Activated T-cell treated with anti-CD3 and anti-CD28 coated beads, Interleukin-2, amount 50 U/mL, for 24 hours (primary cell): Measurements from ENCODE around the gene GOLGA8T.
A peak's percentile ranks its signal among the peaks of the same experiment; 100 is the strongest.
"Not testable (repeated sequence)": the region's sequence is repeated elsewhere in the genome, so short reads cannot be mapped to it uniquely, and the experiment has no call there.

Source experiments
- DNase-seq: peaks from one replicate; pipeline ENCODE4 v3.0.0-alpha.2; 2020
- H3K27ac Mint-ChIP-seq: 2 replicates; pipeline ENCODE4 v1.8.0; 2020; ENCODE audit warnings: mild to moderate bottlenecking, mixed read lengths
- H3K27me3 Mint-ChIP-seq: 2 replicates; pipeline ENCODE4 v1.8.0; 2020; ENCODE audit warnings: mixed read lengths
- H3K36me3 Mint-ChIP-seq: 2 replicates; pipeline ENCODE4 v1.8.0; 2020; ENCODE audit warnings: low read depth, mixed read lengths
- H3K4me1 Mint-ChIP-seq: 2 replicates; pipeline ENCODE4 v1.8.0; 2020; ENCODE audit warnings: low read depth, mixed read lengths
- H3K4me3 Mint-ChIP-seq: 2 replicates; pipeline ENCODE4 v1.8.0; 2020; ENCODE audit warnings: mild to moderate bottlenecking, moderate library complexity, mixed read lengths
- H3K9me3 Mint-ChIP-seq: 2 replicates; pipeline ENCODE4 v1.8.0; 2020; ENCODE audit warnings: mixed read lengths

The GOLGA8T gene

GRCh38 chr15:30134751-30135150, at the start of gene GOLGA8T:
GOLGA8T (plus strand) TSS chr15:30135051; CDS start chr15:30135149, 98 bp downstream.
- not testable (repeated sequence) for DNase-seq, H3K27me3 Mint-ChIP-seq, H3K36me3 Mint-ChIP-seq, H3K4me1 Mint-ChIP-seq, H3K27ac Mint-ChIP-seq, H3K9me3 Mint-ChIP-seq, H3K4me3 Mint-ChIP-seq

GRCh38 chr15:30097827-30098226, 37.0 kb upstream of the GOLGA8T start:
- not testable (repeated sequence) for H3K4me3 Mint-ChIP-seq, DNase-seq, H3K4me1 Mint-ChIP-seq, H3K36me3 Mint-ChIP-seq, H3K9me3 Mint-ChIP-seq, H3K27ac Mint-ChIP-seq, H3K27me3 Mint-ChIP-seq

- not testable (repeated sequence) for DNase-seq
Measured at GRCh38 chr15:30102890-30103289, 32.0 kb upstream of the GOLGA8T start.

GRCh38 chr15:30103941-30104507, 30.8 kb upstream of the GOLGA8T start:
- not testable (repeated sequence) for H3K36me3 Mint-ChIP-seq, H3K27me3 Mint-ChIP-seq, H3K9me3 Mint-ChIP-seq, DNase-seq, H3K27ac Mint-ChIP-seq, H3K4me1 Mint-ChIP-seq, H3K4me3 Mint-ChIP-seq

More at GRCh38 chr15:30102890-30103289, 32.0 kb upstream of the GOLGA8T start:
- not testable (repeated sequence) for H3K27me3 Mint-ChIP-seq, H3K4me1 Mint-ChIP-seq, H3K9me3 Mint-ChIP-seq, H3K4me3 Mint-ChIP-seq, H3K27ac Mint-ChIP-seq, H3K36me3 Mint-ChIP-seq

- H3K4me3 Mint-ChIP-seq, H3K4me1 Mint-ChIP-seq, H3K36me3 Mint-ChIP-seq, DNase-seq, H3K27ac Mint-ChIP-seq, H3K9me3 Mint-ChIP-seq, H3K27me3 Mint-ChIP-seq: not testable (repeated sequence)
Measured at GRCh38 chr15:30110591-30110990, 24.3 kb upstream of the GOLGA8T start.

- H3K9me3 Mint-ChIP-seq, H3K4me1 Mint-ChIP-seq, H3K4me3 Mint-ChIP-seq, H3K27ac Mint-ChIP-seq, DNase-seq, H3K36me3 Mint-ChIP-seq, H3K27me3 Mint-ChIP-seq: not testable (repeated sequence)
Measured at GRCh38 chr15:30130066-30130465, 4.8 kb upstream of the GOLGA8T start.

GRCh38 chr15:30143246-30143645, 8.4 kb downstream of the GOLGA8T start:
- H3K36me3 Mint-ChIP-seq, H3K9me3 Mint-ChIP-seq, H3K27me3 Mint-ChIP-seq, H3K27ac Mint-ChIP-seq, H3K4me1 Mint-ChIP-seq, H3K4me3 Mint-ChIP-seq, DNase-seq: not testable (repeated sequence)

GRCh38 chr15:30149891-30150290, 15.0 kb downstream of the GOLGA8T start:
- H3K27ac Mint-ChIP-seq, H3K9me3 Mint-ChIP-seq, H3K27me3 Mint-ChIP-seq, H3K4me1 Mint-ChIP-seq, H3K36me3 Mint-ChIP-seq, DNase-seq, H3K4me3 Mint-ChIP-seq: not testable (repeated sequence)

GRCh38 chr15:30162479-30163357, 27.9 kb downstream of the GOLGA8T start:
- H3K4me3 Mint-ChIP-seq, H3K4me1 Mint-ChIP-seq, DNase-seq, H3K27me3 Mint-ChIP-seq, H3K27ac Mint-ChIP-seq, H3K36me3 Mint-ChIP-seq, H3K9me3 Mint-ChIP-seq: not testable (repeated sequence)

- DNase-seq, H3K4me3 Mint-ChIP-seq, H3K36me3 Mint-ChIP-seq, H3K9me3 Mint-ChIP-seq, H3K27ac Mint-ChIP-seq, H3K4me1 Mint-ChIP-seq, H3K27me3 Mint-ChIP-seq: not testable (repeated sequence)
Measured at GRCh38 chr15:30163759-30164158, 28.9 kb downstream of the GOLGA8T start.

- H3K36me3 Mint-ChIP-seq, H3K27ac Mint-ChIP-seq, DNase-seq, H3K9me3 Mint-ChIP-seq, H3K4me3 Mint-ChIP-seq, H3K4me1 Mint-ChIP-seq, H3K27me3 Mint-ChIP-seq: not testable (repeated sequence)
Measured at GRCh38 chr15:30164257-30164656, 29.4 kb downstream of the GOLGA8T start.

- not testable (repeated sequence) for H3K36me3 Mint-ChIP-seq
Measured at GRCh38 chr15:30167403-30167802, 32.6 kb downstream of the GOLGA8T start.

GRCh38 chr15:30167886-30168285, 33.0 kb downstream of the GOLGA8T start:
- DNase-seq, H3K9me3 Mint-ChIP-seq, H3K4me1 Mint-ChIP-seq, H3K4me3 Mint-ChIP-seq, H3K27me3 Mint-ChIP-seq, H3K36me3 Mint-ChIP-seq, H3K27ac Mint-ChIP-seq: not testable (repeated sequence)

More at GRCh38 chr15:30167403-30167802, 32.6 kb downstream of the GOLGA8T start:
- DNase-seq, H3K4me1 Mint-ChIP-seq, H3K9me3 Mint-ChIP-seq, H3K27me3 Mint-ChIP-seq, H3K27ac Mint-ChIP-seq, H3K4me3 Mint-ChIP-seq: not testable (repeated sequence)

GRCh38 chr15:30171452-30171851, 36.6 kb downstream of the GOLGA8T start:
- H3K36me3 Mint-ChIP-seq, H3K9me3 Mint-ChIP-seq, H3K27ac Mint-ChIP-seq, H3K4me1 Mint-ChIP-seq, H3K4me3 Mint-ChIP-seq, DNase-seq, H3K27me3 Mint-ChIP-seq: not testable (repeated sequence)

- H3K27ac Mint-ChIP-seq, H3K9me3 Mint-ChIP-seq, H3K36me3 Mint-ChIP-seq, H3K27me3 Mint-ChIP-seq, H3K4me3 Mint-ChIP-seq, H3K4me1 Mint-ChIP-seq: not testable (repeated sequence)
- peak; percentile 85 for DNase-seq
Measured at GRCh38 chr15:30173041-30173608, 38.3 kb downstream of the GOLGA8T start.
